Activated CD4-positive, alpha-beta T cell treated with anti-CD3 and anti-CD28 coated beads, Interleukin-2, amount 50 U/mL, for 4 hours (primary cell): ENCODE data around the gene APP.
"Not testable (repeated sequence)": the region's sequence is repeated elsewhere in the genome, so short reads cannot be mapped to it uniquely, and the experiment has no call there.

Experiments
- DNase-seq, 2 experiments: peaks; one replicate each; pipeline ENCODE4 v3.0.0-alpha.2; 2020

APP gene

GRCh38 chr21:25929856-25930520, 240.6 kb downstream of the APP start:
- DNase-seq = no peak

- no peak for DNase-seq
These were observed 243.2 kb downstream of the APP start for GRCh38 chr21:25927195-25927880.

GRCh38 chr21:25925936-25926335, 244.6 kb downstream of the APP start:
- DNase-seq = no peak

GRCh38 chr21:25925064-25925800, 245.3 kb downstream of the APP start:
- DNase-seq = no peak

GRCh38 chr21:25918152-25918551, 252.4 kb downstream of the APP start:
- DNase-seq = not testable (repeated sequence)

GRCh38 chr21:25916226-25916625, 254.3 kb downstream of the APP start:
- DNase-seq = no peak

- DNase-seq = no peak
These were observed 257.1 kb downstream of the APP start for GRCh38 chr21:25913479-25913878.

- no peak for DNase-seq
These were observed 258.2 kb downstream of the APP start for GRCh38 chr21:25912402-25912746.

- DNase-seq = no peak
These were observed 258.7 kb downstream of the APP start for GRCh38 chr21:25911730-25912401.

GRCh38 chr21:25910809-25911208, 259.8 kb downstream of the APP start:
- no peak for DNase-seq

- no peak for DNase-seq
These were observed 261.2 kb downstream of the APP start for GRCh38 chr21:25909341-25909740.

- DNase-seq = no peak
These were observed 262.1 kb downstream of the APP start for GRCh38 chr21:25908495-25908894.

GRCh38 chr21:25907573-25908275, 262.8 kb downstream of the APP start:
- DNase-seq = no peak

GRCh38 chr21:25906587-25906986, 264.0 kb downstream of the APP start:
- DNase-seq = no peak

- no peak for DNase-seq
These were observed 265.4 kb downstream of the APP start for GRCh38 chr21:25905126-25905525.

- DNase-seq = no peak
These were observed 266.4 kb downstream of the APP start for GRCh38 chr21:25904044-25904695.

- DNase-seq = no peak
These were observed 267.0 kb downstream of the APP start for GRCh38 chr21:25903607-25904006.

- DNase-seq = no peak
These were observed 269.1 kb downstream of the APP start for GRCh38 chr21:25901330-25901979.

- no peak for DNase-seq
These were observed 271.9 kb downstream of the APP start for GRCh38 chr21:25898671-25899070.

- DNase-seq = no peak
These were observed 273.2 kb downstream of the APP start for GRCh38 chr21:25897383-25897782.

- no peak for DNase-seq
These were observed 274.0 kb downstream of the APP start for GRCh38 chr21:25896501-25897056.
